GM18508 (cell line): ENCODE data around the gene RAP1GAP2.

Source experiments
- ATAC-seq: cut with Tn5 transposase; IDR thresholded peaks from one replicate; pipeline ENCODE4 v1.9.1; 2021; ENCODE audit warnings: moderate number of reproducible peaks; ENCODE audit not compliant: insufficient read depth, unreplicated experiment

The RAP1GAP2 gene

DNA sequence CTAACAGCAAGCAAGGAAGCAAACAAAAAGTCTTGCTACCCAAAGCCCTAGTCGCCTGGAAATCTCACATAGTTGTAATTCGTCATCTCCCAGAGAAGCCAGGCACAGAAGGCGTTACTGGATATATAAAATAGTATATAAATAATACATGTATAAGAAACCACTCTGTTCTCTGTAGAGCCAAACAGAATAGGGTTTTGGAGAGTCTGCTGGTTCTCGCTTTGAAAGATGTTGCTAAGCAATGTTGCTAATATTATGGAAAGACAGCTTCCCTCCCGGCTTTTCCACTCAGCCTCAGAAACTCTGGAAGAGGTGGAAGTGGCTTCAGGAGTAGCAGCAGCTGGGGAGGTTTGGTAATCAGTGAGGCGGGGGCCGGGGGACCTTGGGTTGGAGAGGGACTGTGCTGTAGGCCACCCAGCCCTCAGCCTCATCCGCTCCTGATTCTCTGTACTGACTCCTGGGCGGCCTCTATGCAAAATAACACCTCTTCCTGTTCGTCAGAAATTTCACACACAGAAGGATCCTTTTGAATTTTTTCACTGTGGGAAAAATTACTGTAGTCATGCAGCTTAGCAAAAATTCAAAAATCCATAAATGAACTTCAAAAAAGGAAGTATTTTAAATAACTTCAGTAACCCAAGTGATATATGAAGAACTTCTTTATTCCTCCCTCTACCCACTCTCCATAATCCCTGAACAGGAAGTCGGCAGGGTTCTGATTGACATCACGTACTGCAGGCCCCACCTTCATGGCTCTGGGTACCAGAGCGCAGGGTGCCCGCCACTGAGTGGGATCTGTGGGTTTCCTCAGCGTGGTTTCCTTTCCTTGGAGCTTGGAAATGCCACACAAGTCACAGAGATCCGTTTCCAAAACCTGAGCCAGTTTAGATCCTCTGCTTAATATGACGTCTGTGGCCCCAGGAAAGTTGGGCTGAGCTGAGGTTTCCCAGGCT, 51.4 kb downstream of the RAP1GAP2 start:
- ATAC-seq: no peak

- ATAC-seq: no peak
Measured at GRCh38 chr17:2849327-2849670, 53.1 kb downstream of the RAP1GAP2 start.

DNA sequence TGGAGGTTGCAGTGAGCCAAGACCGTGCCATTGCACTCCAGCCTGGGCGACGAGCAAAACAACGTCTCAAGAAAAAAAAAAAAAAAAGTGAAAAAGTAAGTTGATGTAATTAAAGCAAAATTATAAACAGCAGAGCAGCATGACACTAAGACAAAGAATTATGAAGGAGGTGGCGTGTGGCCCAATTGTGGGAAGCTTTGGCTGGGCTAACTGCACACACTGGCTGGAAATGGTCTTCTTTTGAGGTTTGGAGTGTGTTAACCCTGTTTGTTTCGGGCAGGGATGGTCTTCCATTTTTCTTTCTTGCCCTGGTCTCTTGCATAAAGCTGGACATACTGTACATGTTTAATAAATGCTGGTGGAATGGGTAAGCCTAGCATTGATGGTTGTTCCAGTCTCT, 54.8 kb downstream of the RAP1GAP2 start:
- ATAC-seq: no peak

DNA sequence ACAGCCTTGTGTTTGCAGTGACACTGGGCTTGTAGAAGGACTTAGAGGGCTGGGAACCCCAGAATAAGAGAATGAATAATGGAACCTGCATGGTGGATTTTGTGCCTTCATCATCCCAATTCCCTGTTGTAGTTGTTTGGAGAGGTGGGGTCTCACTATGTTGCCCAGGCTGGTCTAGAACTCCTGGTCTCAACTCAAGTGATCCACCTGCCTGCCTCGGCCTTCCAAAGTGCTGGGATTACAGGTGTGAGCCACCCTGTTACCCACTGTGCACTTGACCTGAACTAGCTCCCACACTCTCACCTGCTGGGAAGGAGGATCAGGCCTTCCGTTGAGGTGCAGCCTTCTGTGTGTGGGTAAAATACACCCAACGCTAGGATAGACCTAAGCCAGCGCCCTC, 55.4 kb downstream of the RAP1GAP2 start:
- no peak for ATAC-seq

- no peak for ATAC-seq
Measured at GRCh38 chr17:2852221-2852620, 56.0 kb downstream of the RAP1GAP2 start.

DNA sequence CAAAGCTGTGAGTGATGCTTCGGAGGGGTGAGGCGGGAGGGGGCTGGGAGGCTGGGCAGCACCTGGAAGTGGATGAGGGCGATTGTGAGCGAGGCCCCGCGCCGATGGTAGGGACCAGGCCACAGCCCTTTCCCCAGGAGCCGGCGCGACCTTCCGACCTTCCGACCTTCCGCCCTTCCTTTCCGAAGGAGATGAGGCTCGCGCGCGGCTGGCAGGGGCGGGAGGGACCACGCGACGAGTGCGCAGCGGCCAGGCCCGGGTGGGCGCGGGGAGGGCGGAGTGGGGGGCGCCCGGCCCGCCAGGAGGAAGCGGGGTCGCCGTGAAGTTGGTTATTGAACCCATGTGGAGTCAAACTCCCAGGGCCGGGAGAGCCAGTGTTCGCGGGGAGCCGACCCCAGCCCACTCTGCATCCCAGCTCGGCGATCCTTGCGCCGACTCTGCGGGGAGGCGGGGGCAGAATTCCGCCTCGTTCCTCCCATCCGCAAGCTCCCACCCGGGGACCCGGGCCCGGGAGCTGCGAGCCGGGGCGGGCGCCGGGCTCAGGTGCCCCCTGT, 56.6 kb downstream of the RAP1GAP2 start:
- no peak for ATAC-seq

- no peak for ATAC-seq
Measured at GRCh38 chr17:2853283-2854142, 57.3 kb downstream of the RAP1GAP2 start.

DNA sequence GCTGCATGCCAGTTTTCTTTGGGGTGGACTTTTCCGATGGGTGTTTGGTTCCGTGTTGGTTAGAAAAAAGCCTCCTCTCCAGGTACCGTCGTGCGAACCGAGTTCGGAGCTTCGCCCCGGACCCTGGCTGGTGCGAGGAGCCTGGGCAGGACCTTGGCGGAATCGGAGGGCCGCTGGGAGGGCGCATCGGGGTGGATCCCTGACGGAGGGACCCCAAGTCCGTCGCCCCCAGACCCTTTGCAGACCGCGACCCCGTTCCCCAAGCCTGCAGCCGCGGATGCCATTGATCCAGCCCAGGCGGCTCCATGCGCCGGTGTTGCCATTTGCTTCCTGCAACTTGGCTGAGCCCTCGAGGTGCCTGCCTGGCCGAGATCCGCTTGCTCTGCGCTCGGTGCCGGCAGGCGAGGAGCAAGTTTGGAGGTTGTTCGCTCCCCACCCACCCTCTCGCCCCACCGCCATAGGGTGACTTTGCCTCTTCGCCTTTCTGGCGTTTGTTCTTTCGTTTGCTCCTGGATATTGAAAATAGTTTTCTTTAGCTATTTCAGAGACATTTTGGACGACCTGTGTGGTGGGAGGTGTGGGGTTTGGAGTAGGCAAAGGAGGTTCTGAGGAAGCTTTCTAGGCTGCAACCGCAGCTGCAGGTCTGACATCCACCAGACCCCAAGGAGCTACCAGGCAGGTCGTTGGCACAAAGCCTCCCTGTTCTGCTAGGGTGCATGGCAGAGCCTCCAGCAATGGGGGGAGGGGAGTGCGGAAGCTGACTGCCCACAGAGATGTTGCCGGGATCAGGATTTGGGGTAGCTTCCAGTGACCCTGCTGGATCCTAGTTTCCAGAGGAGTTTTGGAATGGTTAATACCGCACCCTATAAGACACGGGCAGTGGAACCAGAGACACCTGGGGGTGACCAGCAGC, 58.2 kb downstream of the RAP1GAP2 start:
- ATAC-seq: no peak

DNA sequence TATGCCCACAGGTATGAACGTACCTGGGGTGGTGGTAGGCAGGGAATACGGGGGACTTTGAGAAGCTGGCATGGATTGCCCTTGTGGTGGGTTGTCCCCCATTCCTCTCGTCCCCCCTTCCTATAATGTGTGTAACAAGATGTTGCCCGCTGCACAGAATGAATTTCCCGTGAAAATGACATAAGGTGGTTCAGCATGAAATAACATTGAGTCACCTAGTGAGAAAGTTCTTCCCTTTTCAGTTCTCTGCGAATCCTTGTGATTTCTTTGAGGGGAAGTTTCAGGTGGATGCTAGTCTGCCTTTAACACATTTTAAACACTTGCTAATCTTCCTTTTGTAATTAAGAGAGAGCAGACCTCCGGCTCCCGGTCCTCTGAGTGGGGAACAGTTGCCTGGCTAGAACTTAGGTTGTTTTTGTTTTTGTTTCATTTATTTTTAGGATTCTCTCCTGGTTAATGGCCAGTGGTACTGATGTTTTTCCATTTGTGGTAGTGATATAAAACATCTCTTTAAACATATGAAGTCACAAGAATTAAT, 58.9 kb downstream of the RAP1GAP2 start:
- no peak for ATAC-seq

- no peak for ATAC-seq
Measured at GRCh38 chr17:2856727-2857126, 60.5 kb downstream of the RAP1GAP2 start.

DNA sequence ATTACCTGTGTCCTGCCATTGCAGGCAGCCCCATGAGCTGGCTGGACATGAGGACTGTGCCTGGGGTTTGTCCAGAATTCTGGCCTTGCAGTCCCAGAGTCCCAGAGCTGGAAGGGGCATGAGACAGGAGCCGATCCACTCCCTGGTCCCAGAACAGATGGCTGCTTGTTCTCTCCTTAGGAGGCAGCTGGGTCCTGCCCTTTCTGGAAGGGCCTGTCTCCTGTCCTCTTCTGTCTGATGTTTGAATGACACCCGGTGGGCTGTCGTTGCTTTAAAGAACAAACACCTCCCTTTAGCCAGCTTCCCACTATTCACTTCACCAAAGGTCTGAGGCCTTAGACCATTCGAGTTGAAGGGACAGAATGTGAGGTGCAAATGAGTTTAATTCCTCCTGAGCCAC, 63.8 kb downstream of the RAP1GAP2 start:
- ATAC-seq: no peak

- no peak for ATAC-seq
Measured at GRCh38 chr17:2860883-2861282, 64.6 kb downstream of the RAP1GAP2 start.

DNA sequence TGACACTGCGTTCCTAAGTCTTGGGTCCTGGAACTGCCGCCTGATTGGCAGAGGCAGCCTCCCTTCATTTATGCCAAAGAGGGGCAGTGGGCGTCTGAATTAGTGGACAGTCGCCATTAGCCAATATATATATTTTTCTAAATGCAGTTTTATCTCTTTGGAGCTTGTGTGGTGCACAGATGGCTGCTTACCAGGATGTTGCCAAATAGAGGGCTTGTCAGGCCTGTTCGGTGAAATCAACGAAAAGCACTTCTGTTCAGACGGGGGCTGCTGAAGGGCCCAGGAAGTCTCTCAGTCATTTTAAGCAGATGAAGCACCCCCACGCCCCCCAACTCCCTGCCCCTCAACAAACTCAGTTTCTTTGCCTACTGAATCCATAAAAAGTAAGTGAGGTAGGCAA, 66.0 kb downstream of the RAP1GAP2 start:
- ATAC-seq: no peak

DNA sequence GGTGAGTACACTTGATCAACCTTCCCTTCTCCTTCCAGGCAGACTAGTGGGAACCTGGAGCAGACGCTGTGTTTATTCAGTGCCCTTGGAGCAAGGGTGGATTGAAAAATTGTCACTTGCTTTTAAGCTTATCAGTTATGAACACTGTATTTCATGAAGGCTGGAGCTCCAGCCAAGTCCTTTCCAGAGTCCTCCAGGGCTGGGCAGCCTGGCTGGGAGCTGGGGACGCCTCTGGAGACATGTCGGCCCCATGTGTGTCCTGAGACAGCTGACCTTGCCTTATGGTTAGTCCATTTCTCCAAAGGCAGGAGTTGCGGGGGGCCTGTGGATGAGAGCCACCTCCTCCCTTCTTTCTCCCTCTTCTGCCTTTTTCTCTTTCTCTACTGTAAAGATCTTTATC, 67.0 kb downstream of the RAP1GAP2 start:
- no peak for ATAC-seq

DNA sequence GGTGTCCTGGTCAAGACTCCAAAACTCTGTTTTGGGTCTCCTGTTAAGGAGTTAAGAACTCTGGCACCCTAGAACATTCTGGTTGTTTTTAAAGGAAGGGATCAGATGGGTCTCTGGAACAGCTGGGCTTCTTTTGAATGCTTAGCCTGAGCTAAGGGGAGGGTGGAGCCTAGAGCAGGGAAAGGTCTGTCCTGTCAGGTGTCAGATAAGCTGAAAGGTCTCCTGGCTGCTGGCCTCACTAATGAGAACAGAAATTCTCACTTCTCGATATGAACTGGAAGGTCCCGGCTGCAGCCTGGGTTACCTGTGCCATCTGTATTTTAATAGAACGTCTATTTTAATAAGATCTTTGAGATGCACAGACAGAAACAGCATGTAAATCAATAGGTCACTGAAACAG, 69.0 kb downstream of the RAP1GAP2 start:
- ATAC-seq: no peak

GRCh38 chr17:2867441-2868424, 71.5 kb downstream of the RAP1GAP2 start:
- no peak for ATAC-seq

DNA sequence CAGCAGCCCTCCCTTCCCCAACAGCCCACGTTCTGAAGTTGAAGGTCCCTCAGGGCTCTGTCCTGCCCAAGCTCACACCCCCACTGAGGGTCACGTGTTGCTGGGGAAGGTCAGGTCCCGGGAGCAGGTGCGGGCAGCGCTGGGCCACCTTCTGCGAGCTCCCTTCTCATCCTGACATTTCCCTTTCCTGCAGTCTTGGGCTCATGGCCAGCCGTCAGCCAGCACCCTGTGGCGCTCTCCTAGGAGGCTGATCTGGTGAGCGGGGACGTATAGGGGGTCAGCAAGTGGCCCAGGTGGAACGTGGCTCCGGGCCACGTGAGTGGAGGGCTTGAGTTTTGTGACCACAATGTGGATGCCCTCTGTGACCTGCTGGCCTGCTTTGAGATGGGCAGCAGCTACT, 73.4 kb downstream of the RAP1GAP2 start:
- ATAC-seq: no peak

DNA sequence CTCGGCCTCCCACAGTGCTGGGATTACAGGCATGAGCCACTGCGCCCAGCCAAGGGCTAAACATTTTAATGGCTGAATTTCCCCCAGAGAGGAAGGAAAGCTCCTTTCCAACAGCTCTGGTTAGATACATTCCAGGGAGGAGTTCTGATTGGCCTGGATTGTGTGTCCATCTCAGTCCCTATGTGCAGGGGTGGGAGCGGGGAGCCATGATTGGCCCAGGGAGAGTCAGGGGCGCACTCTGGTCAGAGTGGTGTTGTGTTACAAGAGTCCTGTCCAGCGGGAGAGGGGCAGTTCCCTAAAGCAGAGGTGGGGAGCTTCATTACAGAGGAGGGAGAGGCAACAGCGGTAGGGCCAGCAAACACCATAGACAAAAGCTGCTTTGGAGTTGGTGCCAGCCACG, 75.0 kb downstream of the RAP1GAP2 start:
- ATAC-seq: no peak

DNA sequence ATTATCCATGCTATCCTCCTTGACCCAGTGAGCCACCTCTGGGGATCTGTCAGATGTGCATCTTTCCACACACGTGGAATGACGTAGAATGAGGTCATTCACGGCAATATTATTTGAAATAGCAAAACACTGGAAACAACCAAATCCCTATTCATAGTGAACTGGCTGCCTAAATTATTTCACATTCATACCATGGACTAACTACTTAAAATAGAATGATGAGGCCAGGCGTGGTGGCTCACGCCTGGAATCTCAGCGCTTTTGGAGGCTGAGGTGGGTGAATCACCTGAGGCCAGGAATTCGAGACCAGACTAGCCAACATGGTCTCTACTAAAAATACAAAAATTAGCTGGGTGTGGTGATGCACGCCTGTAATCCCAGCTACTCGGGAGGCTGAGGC, 75.5 kb downstream of the RAP1GAP2 start:
- ATAC-seq: no peak
